HG02610 (cell line): Measurements from ENCODE around the gene IL17RA.
A peak's percentile ranks its signal among the peaks of the same experiment; 100 is the strongest.

ENCODE experiments used
- ATAC-seq: cut with Tn5 transposase; IDR thresholded peaks from one replicate; pipeline ENCODE4 v1.9.1; 2021; ENCODE audit warnings: mild to moderate bottlenecking, moderate library complexity; ENCODE audit not compliant: unreplicated experiment

Gene IL17RA, protein sequence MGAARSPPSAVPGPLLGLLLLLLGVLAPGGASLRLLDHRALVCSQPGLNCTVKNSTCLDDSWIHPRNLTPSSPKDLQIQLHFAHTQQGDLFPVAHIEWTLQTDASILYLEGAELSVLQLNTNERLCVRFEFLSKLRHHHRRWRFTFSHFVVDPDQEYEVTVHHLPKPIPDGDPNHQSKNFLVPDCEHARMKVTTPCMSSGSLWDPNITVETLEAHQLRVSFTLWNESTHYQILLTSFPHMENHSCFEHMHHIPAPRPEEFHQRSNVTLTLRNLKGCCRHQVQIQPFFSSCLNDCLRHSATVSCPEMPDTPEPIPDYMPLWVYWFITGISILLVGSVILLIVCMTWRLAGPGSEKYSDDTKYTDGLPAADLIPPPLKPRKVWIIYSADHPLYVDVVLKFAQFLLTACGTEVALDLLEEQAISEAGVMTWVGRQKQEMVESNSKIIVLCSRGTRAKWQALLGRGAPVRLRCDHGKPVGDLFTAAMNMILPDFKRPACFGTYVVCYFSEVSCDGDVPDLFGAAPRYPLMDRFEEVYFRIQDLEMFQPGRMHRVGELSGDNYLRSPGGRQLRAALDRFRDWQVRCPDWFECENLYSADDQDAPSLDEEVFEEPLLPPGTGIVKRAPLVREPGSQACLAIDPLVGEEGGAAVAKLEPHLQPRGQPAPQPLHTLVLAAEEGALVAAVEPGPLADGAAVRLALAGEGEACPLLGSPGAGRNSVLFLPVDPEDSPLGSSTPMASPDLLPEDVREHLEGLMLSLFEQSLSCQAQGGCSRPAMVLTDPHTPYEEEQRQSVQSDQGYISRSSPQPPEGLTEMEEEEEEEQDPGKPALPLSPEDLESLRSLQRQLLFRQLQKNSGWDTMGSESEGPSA

DNA sequence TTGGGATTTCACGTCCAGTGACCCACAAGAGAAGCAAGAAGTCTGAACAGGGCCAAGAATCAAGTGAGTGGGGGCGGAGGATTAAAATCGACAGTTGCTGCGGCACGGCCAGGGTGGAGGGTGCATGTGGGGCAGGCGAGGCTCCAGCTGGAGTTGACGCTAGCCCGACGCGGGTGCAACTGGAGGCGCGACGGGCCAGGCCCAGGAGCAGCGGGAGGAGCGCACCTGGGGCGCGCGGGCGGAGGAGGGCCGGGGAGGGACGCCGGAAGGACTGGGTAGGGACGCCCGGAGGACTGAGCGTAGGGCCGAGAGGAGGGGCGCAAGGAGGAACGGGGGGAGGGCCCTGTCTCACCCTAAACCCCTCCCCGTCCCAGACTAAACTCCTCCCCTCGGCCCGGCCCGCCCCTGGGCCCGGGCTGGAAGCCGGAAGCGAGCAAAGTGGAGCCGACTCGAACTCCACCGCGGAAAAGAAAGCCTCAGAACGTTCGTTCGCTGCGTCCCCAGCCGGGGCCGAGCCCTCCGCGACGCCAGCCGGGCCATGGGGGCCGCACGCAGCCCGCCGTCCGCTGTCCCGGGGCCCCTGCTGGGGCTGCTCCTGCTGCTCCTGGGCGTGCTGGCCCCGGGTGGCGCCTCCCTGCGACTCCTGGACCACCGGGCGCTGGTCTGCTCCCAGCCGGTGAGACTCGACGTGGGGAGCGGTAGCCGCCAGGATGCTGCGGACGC, at the start of gene IL17RA:
Gene IL17RA (plus strand): TSS at position 447 of the 723 bp plus-strand sequence. CDS start 92 bp downstream, at position 539.
- peak; percentile 90 for ATAC-seq

DNA sequence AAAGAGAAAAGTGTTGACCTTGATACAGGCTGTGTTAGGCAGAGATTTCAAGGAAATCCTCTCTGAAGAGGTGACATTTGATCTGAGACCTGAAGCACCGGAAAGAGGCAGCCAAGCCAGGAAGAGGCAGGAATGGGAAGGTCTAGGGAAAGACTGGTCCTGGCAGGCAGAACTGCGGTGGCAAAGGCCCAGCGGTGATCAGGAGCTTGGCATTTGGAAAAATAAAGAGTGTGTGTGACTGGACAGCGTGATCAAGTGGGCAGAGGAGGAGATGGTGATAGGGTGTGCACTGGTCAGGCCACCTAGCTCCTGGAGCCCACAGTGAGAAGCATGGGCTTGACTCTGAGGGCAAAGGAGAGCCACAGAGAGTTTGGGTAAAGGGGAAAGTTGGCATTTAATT, 49.6 kb upstream of the IL17RA start:
- ATAC-seq, result no peak

DNA sequence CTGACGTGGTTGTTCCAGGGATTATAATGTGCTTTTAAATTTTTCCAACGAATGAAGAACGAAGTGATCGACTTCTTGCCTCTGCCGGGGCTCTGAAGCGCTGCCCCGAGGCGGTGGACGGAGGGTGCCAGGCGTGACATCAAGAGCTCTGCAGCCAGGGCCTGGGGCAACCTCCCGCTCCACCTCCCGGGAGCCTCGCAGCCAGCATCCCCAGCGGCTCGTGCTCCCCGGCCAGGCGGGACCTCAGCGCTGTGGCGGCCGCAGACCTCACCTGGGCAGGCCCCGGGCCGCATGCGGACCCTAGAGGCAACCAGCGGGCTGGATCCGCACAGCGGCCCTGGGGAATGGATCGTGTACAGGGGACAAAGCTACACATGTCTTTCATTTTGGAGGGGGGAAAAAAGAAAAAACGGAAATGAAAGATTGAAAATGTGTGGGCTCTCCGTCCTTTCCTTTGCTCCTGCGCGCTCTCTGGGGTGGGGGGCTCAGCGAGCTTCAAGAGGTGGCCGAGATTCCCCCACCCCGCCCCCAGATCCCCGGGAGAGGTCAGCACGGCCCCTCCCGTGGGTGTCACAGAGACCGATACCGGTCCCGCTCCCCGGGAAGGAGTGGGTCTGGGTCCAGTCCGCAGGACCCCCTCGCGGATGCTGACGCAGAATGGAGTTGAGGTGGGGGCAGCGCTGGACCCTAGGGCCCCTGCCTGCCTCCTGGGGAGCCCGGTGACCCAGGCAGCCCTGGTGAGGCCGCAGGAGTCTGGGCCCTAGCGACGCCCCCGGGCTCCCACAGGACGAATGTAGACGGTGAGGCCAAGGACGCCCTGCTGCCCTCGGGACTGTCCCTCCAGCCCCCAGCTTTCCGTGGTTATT, 48.6 kb upstream of the IL17RA start:
- ATAC-seq, result peak; percentile 19

DNA sequence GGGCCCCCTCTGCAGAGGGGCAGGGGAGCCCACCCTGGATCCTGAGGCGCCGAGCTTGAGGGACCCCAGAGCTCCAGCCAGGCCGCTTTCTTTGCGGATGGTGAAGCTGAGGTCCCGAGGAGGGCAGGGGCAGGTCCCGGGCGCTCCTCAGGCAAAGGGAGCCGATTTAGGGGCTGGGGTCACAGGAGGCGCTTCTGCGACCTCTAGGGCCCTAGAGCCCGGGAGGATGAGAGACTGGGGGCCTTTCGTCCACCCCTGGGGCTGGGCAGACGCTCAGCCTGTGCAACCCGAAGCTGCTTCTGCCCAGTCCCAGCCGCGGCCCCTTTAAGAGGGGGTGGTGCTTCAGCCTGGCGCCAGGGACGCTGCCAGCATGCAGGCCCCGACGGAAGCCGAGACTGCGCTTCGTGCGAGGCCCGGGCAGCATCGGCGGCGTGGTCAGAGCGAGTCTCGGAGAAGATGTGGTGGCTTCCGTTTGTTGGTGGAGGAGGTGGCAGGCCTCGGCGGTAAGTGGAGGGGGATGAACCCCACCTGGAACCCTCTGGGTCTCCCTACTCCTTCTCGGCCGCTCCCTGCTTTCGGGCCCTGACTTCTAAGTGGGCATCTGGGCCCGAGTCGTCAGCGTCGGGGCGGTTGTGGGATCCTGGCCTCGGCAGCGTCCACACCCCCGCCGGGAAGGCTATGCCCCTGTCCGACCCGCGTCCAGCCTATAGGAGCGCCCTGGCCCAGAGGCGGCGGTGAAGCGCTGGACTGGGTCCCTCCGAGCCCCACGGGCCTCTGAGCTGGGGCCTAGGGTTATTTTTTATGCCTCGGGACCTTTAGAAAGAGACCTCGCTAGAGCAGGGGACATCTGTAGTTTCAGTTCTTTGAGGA, 47.7 kb upstream of the IL17RA start:
- ATAC-seq, result peak; percentile 54

DNA sequence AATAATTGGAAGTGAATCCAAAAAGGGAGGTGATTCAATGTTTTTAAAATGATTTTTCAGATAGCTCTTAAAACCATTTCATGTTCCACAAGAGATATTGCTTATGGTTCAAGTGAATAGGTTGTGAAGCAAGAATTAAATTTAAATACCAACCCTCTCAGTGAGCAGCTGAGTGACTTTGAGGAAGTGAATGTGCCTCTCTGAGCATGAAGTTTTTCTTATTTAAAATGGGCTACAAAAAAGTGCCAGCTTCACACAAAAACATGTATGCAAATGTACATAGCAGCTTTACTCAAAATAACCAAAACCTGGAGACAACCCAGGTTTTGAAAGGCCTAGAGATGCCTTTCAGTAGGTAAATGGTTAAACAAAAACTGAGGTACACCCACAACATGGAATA, 41.3 kb upstream of the IL17RA start:
- no peak for ATAC-seq

DNA sequence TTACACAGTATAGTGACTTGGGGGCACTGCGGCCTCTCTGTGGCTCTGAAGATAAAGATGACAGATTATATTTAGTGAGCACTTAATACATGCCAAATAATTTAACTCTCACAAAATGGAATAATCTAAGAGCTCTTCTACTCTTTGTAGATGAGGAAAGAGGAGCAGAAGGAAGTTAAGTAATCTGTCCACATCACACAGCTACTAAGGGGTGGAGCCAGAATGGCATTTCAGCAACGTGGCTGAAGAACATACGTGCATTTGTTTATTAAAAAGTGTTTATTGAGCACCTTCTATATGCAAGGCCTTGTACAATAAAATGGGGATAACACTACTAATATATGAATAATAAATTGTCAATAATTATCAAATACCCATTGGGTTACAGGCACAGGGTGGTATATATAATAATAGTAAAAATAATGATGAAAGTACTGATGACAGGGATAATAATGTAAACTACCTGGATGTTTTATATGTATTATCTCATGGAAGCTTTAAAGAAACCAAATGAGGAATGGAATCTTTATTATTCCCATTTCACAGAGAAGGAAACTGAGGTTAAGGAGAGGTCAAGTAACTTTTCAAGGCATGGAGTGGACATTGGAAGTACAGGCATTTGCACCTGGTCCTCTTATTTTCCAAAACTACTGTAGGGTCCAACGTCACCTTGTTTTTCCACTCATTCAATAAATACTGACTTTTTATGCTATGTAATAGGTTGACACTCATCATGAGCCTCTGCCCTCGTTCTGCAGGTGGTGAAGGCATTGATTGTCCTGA, 38.0 kb upstream of the IL17RA start:
- ATAC-seq, result no peak

DNA sequence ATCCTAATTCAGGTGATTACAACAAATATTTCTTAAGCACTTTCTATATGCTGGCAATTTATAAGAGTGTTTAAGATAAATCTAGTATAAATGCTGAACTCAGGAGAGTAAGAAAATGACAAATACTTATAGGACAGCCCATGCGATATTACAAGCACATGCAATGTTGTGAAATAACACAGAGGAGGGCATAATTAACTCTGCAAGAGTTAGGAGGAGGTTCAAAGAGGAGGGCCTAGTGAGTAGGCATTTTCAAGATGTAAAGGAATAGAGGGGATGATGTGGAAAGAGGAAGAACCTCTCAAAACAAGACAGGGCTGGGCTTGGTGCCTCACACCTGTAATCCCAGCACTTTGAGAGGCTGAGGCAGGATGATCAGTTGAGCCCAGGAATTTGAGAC, 37.1 kb upstream of the IL17RA start:
- no peak for ATAC-seq

DNA sequence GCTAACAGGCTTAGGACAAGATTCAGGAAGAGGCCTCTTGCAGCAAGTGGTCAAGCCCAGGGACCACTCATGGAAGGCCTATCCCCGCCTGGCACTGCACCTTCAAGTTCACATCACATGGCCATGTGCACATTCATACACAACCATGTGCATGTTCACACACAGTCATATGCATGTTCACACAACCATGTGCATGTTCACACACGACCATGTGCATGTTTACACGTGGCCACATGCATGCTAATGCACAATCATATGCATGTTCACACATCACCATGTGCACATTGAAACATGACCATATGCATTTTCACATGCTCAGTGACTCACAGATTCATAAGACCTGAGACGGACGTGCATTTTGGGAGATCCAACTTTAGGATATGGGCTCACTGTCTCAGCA, 28.7 kb upstream of the IL17RA start:
- ATAC-seq, result no peak

DNA sequence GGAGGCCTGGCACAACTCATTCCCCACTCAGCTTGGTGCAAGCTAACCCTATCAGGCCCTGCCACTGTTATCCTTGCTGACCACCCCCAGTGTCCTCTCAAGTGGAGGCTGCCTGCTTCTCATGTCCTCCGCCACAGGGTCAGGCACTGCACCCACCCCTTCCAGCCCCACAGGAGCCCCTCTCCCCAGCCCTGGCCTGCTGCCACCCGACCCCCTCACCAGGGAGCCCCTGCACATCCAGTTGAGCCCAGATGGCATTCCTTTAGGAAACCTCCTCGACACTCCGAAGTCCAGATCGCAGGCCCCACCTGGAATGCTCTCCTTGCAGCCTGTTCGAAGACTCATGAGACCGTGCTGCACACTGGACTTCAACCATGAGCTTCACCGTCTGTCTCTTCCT, 28.0 kb upstream of the IL17RA start:
- no peak for ATAC-seq

DNA sequence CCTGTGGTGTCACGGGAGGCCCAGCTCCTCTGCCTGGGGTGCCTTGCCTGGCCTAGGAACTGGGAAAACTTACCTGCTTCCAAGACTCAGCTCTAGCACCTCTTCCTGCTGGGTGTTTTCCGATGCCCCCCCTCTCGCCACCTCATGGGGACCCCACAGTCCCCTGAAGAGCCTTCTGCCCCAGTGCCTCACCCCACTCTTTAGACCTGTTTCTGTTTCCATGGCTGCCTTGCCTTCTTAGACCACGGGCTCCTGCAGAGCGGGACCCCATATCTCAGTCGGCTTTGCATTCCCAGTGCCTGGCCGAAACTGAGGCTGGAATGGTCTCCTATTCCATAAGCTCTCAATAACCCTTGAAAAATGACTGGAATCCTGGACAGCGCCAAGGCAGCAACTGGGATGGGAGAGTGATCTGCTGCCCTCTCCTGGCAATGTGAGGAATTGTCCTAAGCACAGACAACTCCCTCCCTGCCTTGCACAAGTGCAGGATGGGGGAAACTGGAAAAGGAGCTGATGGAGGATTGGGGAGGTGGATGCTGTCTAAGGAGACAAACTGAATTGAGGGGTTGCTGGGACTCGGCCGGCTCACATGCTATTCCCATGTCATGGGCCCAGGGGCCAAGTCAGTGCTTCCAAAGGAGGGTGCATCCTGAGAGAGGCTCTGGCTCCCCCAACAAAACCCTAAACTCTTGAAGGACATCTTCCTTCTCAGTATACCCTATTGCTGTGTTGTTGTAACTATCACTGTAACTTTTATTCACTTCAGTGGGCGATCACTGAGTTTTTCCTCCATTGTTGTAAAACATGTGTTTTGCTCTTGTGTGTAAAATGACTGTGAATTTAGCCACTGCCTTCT, 26.6 kb upstream of the IL17RA start:
- ATAC-seq, result no peak

DNA sequence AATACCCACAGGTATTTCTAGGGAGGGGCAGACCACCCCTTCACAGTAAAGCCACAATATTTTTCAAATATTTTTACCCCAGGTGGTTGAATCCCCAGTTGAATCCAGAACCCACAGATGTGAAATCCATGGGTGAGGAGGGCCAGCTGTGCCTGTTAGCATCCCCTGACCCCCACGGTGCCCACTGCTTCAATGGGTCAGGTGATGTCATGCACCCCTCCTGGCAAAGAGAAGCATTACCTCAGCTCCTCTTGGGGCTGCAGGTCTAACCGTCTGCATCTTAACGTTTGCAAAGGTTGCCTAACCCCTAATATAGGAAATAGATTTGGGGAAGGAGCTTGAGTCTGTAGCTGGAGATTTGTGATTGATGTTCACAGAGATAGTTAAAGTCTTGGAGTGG, 24.7 kb upstream of the IL17RA start:
- no peak for ATAC-seq

DNA sequence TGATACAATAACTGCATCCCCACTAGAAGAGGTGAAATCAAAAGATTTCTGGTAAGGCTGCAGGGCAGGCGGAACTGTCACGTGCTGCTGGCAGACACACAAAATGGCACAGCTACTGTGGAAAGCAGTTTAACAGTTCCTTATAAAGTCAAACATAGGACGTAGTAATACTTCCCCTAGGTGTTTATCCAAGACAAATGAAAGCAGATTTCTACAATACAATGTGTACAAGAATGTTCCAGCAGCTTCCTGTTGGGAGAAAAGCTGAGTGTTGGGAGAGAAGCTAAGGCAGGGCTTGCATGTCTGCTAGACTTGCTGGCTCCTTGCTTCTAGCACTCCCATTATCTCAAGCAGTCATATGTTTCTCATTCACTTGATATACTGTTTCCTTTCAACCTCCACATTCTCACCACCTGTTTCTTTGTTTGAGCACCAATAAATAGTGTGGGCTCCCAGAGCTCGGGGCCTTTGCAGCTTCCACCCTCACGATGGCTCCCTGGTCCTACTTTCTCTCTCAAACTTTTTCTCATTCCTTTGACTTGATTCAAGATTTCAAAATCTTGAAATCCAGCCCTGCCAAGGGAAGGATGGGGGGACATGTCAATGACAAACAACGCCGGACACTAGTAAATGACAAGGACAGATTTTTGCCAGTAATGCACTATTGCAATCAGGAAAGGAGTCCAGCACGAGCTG, 21.2 kb upstream of the IL17RA start:
- no peak for ATAC-seq

DNA sequence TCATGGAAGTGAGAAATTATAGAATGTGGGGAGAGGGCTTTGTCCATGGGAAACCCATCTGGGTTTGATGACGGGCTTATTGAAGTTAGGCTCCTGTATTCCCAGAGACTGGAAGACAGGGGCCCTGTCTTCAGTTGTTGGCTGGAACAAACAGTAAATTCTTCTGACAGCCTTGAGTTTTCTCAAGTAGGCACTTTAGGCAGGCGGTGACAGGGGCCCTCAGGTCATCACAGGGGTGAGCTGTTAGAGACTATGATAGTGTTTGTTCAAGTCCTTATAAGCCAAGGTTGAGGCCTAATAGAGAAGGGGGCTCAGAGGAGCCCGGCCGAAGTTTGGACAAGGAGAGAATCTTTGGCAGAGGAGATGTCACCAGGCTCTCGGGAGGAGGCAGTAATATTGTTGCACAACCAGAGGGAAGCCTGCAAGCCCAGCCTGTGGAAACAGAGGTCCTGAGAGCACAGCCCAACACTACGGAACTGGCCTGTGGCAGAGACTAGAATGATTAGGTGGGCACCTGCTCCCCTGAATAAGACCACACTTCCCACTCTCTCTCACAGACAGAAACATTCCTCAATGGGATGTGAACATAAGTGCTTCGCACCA, 20.2 kb upstream of the IL17RA start:
- no peak for ATAC-seq

DNA sequence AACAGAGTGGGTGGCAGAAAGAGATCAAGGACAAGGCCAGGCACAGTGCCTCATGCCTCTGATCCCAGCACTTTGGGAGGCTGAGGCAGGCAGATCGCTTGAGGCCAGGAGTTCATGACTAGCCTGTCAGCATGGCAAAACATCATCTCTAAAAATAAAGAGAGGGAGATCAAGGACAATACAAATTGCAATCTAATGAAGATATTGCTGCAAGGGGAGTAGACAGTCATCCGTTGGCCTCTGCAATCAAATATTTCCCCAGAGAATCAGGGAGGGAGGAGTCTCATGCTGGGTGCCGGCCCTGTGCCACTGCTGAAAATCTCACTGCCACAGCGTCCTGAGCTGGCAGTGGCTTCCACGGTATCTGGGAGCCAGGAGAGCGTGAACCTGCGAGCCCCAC, 19.4 kb upstream of the IL17RA start:
- no peak for ATAC-seq

DNA sequence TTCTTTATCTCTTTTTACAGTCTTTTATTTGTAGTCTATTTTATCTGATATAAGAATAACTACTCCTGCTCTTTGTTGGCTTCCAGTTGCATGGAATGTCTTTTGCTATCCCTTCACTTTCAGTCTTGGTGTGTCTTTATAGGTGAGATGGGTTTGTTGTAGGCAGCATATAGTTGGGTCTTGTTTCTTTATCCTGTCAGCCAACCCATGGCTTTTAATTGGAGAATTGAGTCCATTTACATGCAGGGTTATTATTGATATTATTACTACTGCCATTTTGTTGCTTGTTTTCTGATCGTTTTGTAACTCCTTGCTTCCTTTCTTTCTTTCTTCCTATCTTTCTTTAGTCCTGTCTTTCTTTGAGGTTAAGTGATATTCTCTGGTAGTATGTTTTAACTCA, 11.9 kb upstream of the IL17RA start:
- no peak for ATAC-seq

DNA sequence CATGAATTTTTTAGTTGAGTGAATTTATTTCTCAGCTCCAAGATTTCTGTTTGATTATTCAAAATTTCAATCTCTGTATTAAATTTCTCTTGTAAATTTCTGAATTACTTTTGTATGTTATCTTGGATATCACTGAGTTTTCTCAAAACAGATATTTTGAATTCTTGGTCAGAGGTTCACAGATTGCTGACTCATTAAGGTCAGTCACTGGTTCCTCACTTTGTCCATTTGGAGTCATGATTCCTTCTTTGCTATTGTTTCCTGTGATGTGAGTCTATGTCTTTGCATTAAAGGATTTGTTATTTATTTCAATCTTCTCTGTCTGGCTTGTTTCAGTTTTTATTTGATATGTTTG, 10.2 kb upstream of the IL17RA start:
- ATAC-seq, result no peak

DNA sequence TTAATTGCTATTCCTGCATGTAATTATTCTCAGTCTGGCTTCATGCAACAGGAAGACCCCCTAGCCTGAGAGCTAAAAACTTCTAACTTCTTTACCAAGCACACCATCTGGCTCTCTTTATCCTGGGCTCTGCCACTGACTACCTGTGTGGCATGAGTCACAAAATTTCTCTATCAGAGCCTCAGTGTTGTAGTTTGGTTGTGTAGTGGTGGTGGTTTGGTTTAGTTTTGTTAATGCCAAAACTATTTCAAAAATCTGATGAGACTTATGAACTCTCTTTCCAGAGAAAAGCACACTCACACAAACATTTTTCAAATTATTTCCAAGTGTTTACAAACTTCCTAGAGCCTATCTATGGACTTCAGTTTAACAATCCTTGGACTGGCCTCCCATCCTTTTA, 7.5 kb upstream of the IL17RA start:
- ATAC-seq, result no peak
